ENCODE results near the gene CBLB. TPM values are rescaled to one million over a fixed set of nuclear protein-coding genes. Genes with fewer than 3 reads are reported as not detected.

CBLB gene
- total RNA-seq, 2 experiments from 2014 or later = 104 to 113 TPM

DNA sequence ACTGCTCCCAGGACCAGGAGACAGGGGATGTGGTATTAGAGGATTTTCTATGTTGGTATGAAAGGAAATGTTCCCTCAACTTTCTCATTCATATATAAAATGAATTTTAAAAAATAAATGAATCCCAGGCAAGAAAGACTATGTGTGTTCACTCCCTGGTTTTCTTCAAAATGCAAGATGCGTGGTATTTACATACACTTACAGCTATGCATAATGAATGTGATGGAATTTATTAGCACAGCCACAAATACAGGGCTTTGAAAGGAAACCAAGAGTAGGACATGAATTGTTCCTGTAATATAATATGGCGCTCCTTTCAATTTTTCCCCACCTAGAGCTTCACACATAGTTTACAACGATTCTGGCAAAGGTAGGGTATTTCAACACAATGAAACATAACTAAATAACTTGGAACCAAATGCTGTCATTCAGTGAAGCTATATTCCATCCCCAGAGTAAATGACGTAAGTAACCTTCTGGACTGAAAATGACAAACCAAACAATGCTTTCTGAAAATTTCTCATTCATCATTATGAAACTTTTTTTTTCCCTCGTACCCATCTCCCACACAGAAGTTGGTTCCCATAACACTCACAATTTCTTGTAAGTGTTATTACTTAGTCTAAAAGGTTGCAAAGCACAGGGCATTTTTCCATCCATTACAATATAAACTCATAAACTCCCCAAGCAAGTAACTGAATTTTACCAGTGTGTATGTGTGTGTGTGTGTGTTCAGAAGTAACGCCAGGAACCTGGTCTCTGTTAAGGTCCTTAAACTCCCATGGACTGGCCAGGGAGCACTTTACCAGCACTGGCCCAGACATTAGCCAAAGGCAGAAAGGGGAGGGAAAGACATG is 41.8 kb downstream of the CBLB start:
- peak overlapping the region; percentile 52 for H3K4me3 Mint-ChIP-seq
- DNase-seq = no peak

DNA sequence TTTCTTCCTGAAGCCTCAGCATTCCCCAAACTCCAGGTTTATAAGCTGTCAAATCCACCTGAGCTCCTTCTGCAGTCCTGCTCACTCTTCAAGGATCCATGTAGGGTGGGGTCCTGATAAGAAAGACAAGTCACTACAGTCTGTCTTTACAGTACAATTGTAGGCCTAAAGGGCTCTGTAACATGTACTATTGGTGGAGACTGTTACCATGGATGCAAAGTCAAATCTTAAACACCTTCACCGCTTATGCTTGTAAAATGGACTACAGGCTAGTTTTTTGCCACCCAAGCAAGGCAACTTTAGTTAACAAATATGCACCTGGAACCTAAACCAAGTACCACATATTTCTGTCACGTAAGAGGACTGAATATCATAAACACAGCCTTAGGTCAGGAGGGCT is 44.7 kb downstream of the CBLB start:
- intact Hi-C loops (cut with micrococcal nuclease) = loop anchor here (10.0 kb wide), 1 partner anchor 511 kb away; no protein-coding TSS in a partner anchor
- Mint-ChIP-seq H3K4me1 (ENCODE audit: low read depth) (peaks cover 75% of the 10 kb centered on the region), H3K27me3 (no peaks in the 10 kb centered on the region), H3K27ac (peak overlapping the region; percentile 100), H3K9me3 (no peaks in the 10 kb centered on the region), H3K4me3 (peak overlapping the region; percentile 16), H3K36me3 (ENCODE audit: low read depth) (peaks cover 66% of the 10 kb centered on the region)
- POLR2A ChIA-PET = interaction anchor here (0.8 to 2.8 kb wide), 8 partner anchors 11 to 269 kb away, joined by 3 to 13 read pairs (median 5); partner anchors contain the start of gene CBLB
- no peak for DNase-seq
- TF ChIP-seq, protein P1, sequence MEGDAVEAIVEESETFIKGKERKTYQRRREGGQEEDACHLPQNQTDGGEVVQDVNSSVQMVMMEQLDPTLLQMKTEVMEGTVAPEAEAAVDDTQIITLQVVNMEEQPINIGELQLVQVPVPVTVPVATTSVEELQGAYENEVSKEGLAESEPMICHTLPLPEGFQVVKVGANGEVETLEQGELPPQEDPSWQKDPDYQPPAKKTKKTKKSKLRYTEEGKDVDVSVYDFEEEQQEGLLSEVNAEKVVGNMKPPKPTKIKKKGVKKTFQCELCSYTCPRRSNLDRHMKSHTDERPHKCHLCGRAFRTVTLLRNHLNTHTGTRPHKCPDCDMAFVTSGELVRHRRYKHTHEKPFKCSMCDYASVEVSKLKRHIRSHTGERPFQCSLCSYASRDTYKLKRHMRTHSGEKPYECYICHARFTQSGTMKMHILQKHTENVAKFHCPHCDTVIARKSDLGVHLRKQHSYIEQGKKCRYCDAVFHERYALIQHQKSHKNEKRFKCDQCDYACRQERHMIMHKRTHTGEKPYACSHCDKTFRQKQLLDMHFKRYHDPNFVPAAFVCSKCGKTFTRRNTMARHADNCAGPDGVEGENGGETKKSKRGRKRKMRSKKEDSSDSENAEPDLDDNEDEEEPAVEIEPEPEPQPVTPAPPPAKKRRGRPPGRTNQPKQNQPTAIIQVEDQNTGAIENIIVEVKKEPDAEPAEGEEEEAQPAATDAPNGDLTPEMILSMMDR (IDR thresholded peaks at IDR 0.05) = no peak
- CTCF ChIA-PET = interaction anchor here (0.8 to 1.7 kb wide), 4 partner anchors 12 to 393 kb away, joined by 3 to 4 read pairs (median 3); no protein-coding TSS in a partner anchor
- no peak for ATAC-seq

More for the DNA sequence above, 41.8 kb downstream of the CBLB start:
- ChIA-PET CTCF (interaction anchor here (1.8 kb wide), 1 partner anchor 140 kb away, joined by 6 read pairs; no protein-coding TSS in a partner anchor), POLR2A (interaction anchor here (0.7 to 4.5 kb wide), 3 partner anchors 21 to 239 kb away, joined by 3 to 33 read pairs (median 3); partner anchors contain the start of gene CBLB)
- intact Hi-C loops (cut with micrococcal nuclease) = loop anchor here (1.0 to 10.0 kb wide), 4 partner anchors 26 to 508 kb away; partner anchors contain the start of gene CBLB
- TF ChIP-seq, protein P1 (IDR thresholded peaks at IDR 0.05) = no peak
- peaks cover 71% of the 10 kb centered on the region for H3K36me3 Mint-ChIP-seq (ENCODE audit: low read depth)
- H3K27me3 Mint-ChIP-seq = no peaks in the 10 kb centered on the region
- H3K9me3 Mint-ChIP-seq = no peaks in the 10 kb centered on the region
- peak overlapping the region; percentile 100 for H3K27ac Mint-ChIP-seq
- H3K4me1 Mint-ChIP-seq (ENCODE audit: low read depth) = peaks cover 85% of the 10 kb centered on the region
- ATAC-seq = peak; percentile 47

DNA sequence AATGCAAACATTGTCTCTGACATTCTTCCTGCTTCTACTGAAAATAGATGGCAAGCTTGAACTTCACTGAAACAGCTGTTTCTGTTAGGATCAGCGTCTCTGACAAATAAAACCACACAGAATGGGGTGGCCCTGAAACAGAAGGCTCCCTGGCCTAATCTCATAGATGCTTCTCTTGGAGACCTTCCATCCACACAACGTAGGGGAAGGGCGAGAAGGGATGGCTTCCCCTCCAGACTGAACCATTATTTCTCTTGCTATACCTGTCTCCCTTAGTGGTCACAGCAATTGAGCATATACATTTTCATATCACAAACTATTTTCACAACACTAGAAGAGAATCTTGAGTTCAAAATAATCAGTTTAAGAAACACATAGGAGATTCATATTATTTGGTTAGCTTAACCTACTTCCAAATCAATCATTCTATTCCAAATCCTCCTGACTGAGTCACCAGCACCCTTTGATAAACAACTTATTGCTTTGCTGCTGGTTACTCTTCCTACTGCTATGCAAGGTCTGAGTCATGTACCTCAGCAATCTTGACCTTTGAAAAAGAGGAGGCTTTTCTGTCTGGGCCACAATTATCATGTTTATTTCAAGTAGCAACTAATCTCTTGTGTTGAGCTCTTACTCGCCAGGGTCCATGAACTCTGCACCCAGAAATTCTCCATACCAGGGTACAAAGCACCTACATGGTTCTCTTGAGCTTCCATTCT is 45.5 kb downstream of the CBLB start:
- ChIA-PET CTCF (interaction anchor here (0.6 to 1.7 kb wide), 7 partner anchors 11 to 394 kb away, joined by 3 to 6 read pairs (median 3); no protein-coding TSS in a partner anchor), POLR2A (interaction anchor here (0.6 to 2.8 kb wide), 13 partner anchors 10 to 510 kb away, joined by 3 to 13 read pairs (median 4); partner anchors contain the start of gene CBLB)
- ATAC-seq (peak; percentile 73), DNase-seq (peak; percentile 57)
- TF ChIP-seq, protein P1 (IDR thresholded peaks at IDR 0.05) = no peak
- peaks cover 68% of the 10 kb centered on the region for H3K36me3 Mint-ChIP-seq (ENCODE audit: low read depth)
- H3K4me3 Mint-ChIP-seq = peak overlapping the region; percentile 16
- no peaks in the 10 kb centered on the region for H3K9me3 Mint-ChIP-seq
- intact Hi-C loops (cut with micrococcal nuclease) = loop anchor here (10.0 kb wide), 1 partner anchor 511 kb away; no protein-coding TSS in a partner anchor
- no peaks in the 10 kb centered on the region for H3K27me3 Mint-ChIP-seq
- peaks cover 72% of the 10 kb centered on the region for H3K4me1 Mint-ChIP-seq (ENCODE audit: low read depth)
- H3K27ac Mint-ChIP-seq = peak overlapping the region; percentile 100

DNA sequence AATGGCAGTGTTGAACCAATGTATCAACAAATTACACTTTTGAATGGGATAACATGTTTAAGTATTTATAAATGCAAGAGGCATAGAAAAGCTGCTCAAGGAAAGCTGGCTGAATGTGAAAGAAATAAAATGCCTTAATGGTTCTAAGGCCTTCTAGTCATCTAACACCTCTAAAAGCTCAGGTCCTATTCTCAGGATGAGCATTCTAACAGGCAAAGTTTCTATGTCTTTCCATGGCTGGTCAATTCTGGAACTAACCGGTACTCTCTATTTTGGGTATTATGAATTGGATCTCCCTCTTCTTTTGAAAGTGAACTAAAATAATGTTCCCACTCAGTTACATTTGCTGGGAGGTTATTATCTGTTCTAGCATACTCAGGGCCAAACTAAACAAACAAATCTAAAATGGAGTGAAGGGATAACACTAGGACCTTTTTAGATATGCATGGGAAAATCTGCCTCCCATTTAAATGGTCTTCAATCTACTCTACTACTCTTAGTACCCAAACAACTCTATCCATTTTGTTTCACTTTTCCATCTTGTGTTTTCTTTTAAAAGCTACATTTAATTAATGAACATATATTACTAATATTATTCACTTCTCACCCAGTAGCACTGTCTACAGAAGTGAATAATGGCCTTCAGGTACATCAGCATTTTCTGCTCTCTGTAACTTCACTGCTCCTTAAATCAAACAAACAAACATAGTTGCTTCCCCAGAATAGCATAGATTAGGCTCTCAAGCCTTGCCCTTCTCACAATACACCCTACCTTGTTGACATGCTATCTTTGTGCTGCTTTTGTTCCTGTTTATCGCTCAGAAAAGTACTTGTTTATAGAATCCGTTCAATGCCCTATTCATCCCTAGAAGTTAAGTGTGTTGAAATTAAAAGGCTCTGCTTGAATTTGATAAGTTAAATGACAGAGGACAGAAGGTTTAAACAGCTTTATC is 46.4 kb downstream of the CBLB start:
- DNase-seq (no peak), ATAC-seq (no peak)
- TF ChIP-seq, protein P1 (IDR thresholded peaks at IDR 0.05) = no peak
- H3K27ac Mint-ChIP-seq = peak overlapping the region; percentile 100
- peaks cover 66% of the 10 kb centered on the region for H3K36me3 Mint-ChIP-seq (ENCODE audit: low read depth)
- intact Hi-C loops (cut with micrococcal nuclease) = loop anchor here (10.0 kb wide), 1 partner anchor 512 kb away; no protein-coding TSS in a partner anchor
- CTCF ChIA-PET = interaction anchor here (0.6 to 1.7 kb wide), 6 partner anchors 10 to 135 kb away, joined by 3 to 6 read pairs (median 4); no protein-coding TSS in a partner anchor
- no peaks in the 10 kb centered on the region for H3K9me3 Mint-ChIP-seq
- H3K4me3 Mint-ChIP-seq = no peak overlapping the region
- H3K27me3 Mint-ChIP-seq = no peaks in the 10 kb centered on the region
- H3K4me1 Mint-ChIP-seq (ENCODE audit: low read depth) = peaks cover 68% of the 10 kb centered on the region
- POLR2A ChIA-PET = interaction anchor here (0.6 to 2.8 kb wide), 10 partner anchors 9 to 511 kb away, joined by 3 to 13 read pairs (median 5); partner anchors contain the start of gene CBLB

Measured in activated CD8-positive, alpha-beta T cell treated with anti-CD3 and anti-CD28 coated beads for 36 hours (primary cell).